Astrocyte of the cerebellum (primary cell): ENCODE results near the gene HOXD10.

ENCODE experiments used
- DNase-seq: peaks from one replicate; pipeline ENCODE4 v3.0.0-alpha.2; 2011; ENCODE audit warnings: low read depth
- H3K4me3 ChIP-seq: 2 replicates; pipeline ENCODE4 v1.5.1; 2011; ENCODE audit warnings: mild to moderate bottlenecking, low read depth, low read length, moderate library complexity
- CTCF ChIP-seq: IDR thresholded peaks from 2 replicates; pipeline ENCODE4 v1.5.1; 2012; ENCODE audit warnings: low read length, low read depth, moderate library complexity, mild to moderate bottlenecking; ENCODE audit errors: missing control alignments
- in situ Hi-C: cut with HindIII; loops from 2 replicates; pipeline ENCODE4 v1.10.0; 2017; ENCODE audit warnings: low sequenced_read_pairs

The HOXD10 gene

GRCh38 chr2:176087330-176088047 lies 29.1 kb upstream of the HOXD10 start:
- no peak for TF ChIP-seq CTCF
- in situ Hi-C loops: loop anchor here (25.0 kb wide), 1 partner anchor 1175 kb away; no protein-coding TSS in a partner anchor
- H3K4me3 ChIP-seq: peak overlapping the region; percentile 24

GRCh38 chr2:176088048-176088936 lies 28.3 kb upstream of the HOXD10 start:
- TF ChIP-seq CTCF: peak; percentile 79
- peak overlapping the region; percentile 24 for H3K4me3 ChIP-seq
- in situ Hi-C loops: loop anchor here (25.0 kb wide), 1 partner anchor 1176 kb away; no protein-coding TSS in a partner anchor
- DNase-seq: peak; percentile 13

More at GRCh38 chr2:176087330-176088047, 29.1 kb upstream of the HOXD10 start:
- DNase-seq: no peak

- no peak for TF ChIP-seq CTCF
- no peak for DNase-seq
- no peak overlapping the region for H3K4me3 ChIP-seq
- in situ Hi-C loops: loop anchor here (25.0 kb wide), 1 partner anchor 1177 kb away; no protein-coding TSS in a partner anchor
Observed at GRCh38 chr2:176088937-176089842, 27.4 kb upstream of the HOXD10 start.

- in situ Hi-C loops: loop anchor here (5.0 to 25.0 kb wide), 2 partner anchors 718 to 1178 kb away; no protein-coding TSS in a partner anchor
- no peak for DNase-seq
- no peak for TF ChIP-seq CTCF
- no peak overlapping the region for H3K4me3 ChIP-seq
Observed at GRCh38 chr2:176089843-176090395, 26.7 kb upstream of the HOXD10 start.

GRCh38 chr2:176090862-176091261 lies 25.7 kb upstream of the HOXD10 start:
- DNase-seq: no peak
- TF ChIP-seq CTCF: no peak
- in situ Hi-C loops: loop anchor here (5.0 to 25.0 kb wide), 2 partner anchors 719 to 1179 kb away; no protein-coding TSS in a partner anchor
- no peak overlapping the region for H3K4me3 ChIP-seq
